Peyer's patch (tissue), 4 donors: ENCODE measurements around the gene TNRC6A.

Source experiments
- CTCF ChIP-seq, 6 experiments: fragments of 450-650 bp in 4 of 6; fragments of 200-600 bp in 2 of 6; sonication (generic) in 1 of 6; IDR thresholded peaks; one replicate each; pipeline ENCODE4 v1.5.1; 2017 to 2019; ENCODE audit warnings: antibody characterized with exemption in 6 of 6, mild to moderate bottlenecking in 3 of 6, moderate library complexity in 1 of 6
- POLR2A ChIP-seq, 2 donors: fragments of 450-650 bp; IDR thresholded peaks; one replicate each; pipeline ENCODE4 v1.5.1; 2017; ENCODE audit warnings: antibody characterized with exemption in 2 of 2, mild to moderate bottlenecking in 2 of 2, moderate library complexity in 2 of 2

- TF ChIP-seq CTCF (IDR thresholded peaks at IDR 0.05) (no peak), POLR2A (IDR thresholded peaks at IDR 0.05) (no peak)
These were observed 1.5 kb downstream of the TNRC6A start for GRCh38 chr16:24730914-24731313.
